Left colon (tissue), 2 donors: ENCODE results near the gene OR10G2. TPM values are rescaled to one million over a fixed set of nuclear protein-coding genes. Genes with fewer than 3 reads are reported as not detected.
"Not testable (repeated sequence)": the region's sequence is repeated elsewhere in the genome, so short reads cannot be mapped to it uniquely, and the experiment has no call there.

ENCODE experiments used
- ATAC-seq: fragments of 200-7000 bp; cut with Tn5 transposase; one replicate; pipeline ENCODE4 v1.9.1; 2020; ENCODE audit warnings: mild to moderate bottlenecking, moderate library complexity
- DNase-seq, 2 donors: peaks; one replicate each; pipeline ENCODE4 v3.0.0-alpha.2; 2020
- intact Hi-C, 2 donors: fragments of 100-400 bp; cut with DNase I in 1 of 2; cut with micrococcal nuclease in 1 of 2; formaldehyde crosslinking; loops; one replicate each; pipeline versions ENCODE4 v1.11.2 to v1.14.0; 2022; cut with DNase I, micrococcal nuclease
- long read RNA-seq: library from polyadenylated mRNA; unstranded; transcript quantifications from one replicate; pipeline ENCODE4 v2.0.0, GENCODE V29; 2021
- total RNA-seq, 2 donors: library from RNA; stranded (reverse); fragmentation: NEBNext Ultra II Directional; extraction: Animal tissue kit (Norgen Biotek cat#: 25700); gene quantifications; one replicate each; pipeline ENCODE4 v1.2.1, GENCODE V29; 2021
- donor health status: DM: no; HTN: no; CAD: no.
- donor health status: DM: yes; HTN: yes; CAD: no.

Gene OR10G2
- total RNA-seq = not detected
- long read RNA-seq = 0 reads

- no peak for ATAC-seq
- intact Hi-C loops = no loop called here
Observed at GRCh38 chr14:21634840-21635239, at the start of gene OR10G2. Gene OR10G2, minus strand, starts transcription at chr14:21634940. Its CDS starts 98 bp downstream, at chr14:21634842.

GRCh38 chr14:21680072-21680471 is 45.3 kb upstream of the OR10G2 start:
- intact Hi-C loops = no loop called here

More at GRCh38 chr14:21634840-21635239, at the start of gene OR10G2:
- no peak for DNase-seq

GRCh38 chr14:21675566-21675965 is 40.8 kb upstream of the OR10G2 start:
- intact Hi-C loops = no loop called here
- DNase-seq (no peak), ATAC-seq (no peak)

More at GRCh38 chr14:21680072-21680471, 45.3 kb upstream of the OR10G2 start:
- ATAC-seq = no peak
- no peak for DNase-seq

GRCh38 chr14:21673718-21674117 is 39.0 kb upstream of the OR10G2 start, which contains the start of gene OR4E1:
Gene OR4E1, minus strand, starts transcription at chr14:21673818. Its CDS starts 2,883 bp downstream, at chr14:21670935.
- ATAC-seq (no peak), DNase-seq (no peak)
- intact Hi-C loops = no loop called here

GRCh38 chr14:21672116-21672515 is 37.4 kb upstream of the OR10G2 start:
- intact Hi-C loops = no loop called here
- no peak for ATAC-seq
- DNase-seq = no peak

- no peak for ATAC-seq
Observed at GRCh38 chr14:21671371-21671770, 36.6 kb upstream of the OR10G2 start.

GRCh38 chr14:21669284-21669683 is 34.5 kb upstream of the OR10G2 start:
- ATAC-seq = no peak
- intact Hi-C loops = no loop called here
- DNase-seq = no peak

More at GRCh38 chr14:21671371-21671770, 36.6 kb upstream of the OR10G2 start:
- no peak for DNase-seq
- intact Hi-C loops = no loop called here

GRCh38 chr14:21668377-21668776 is 33.6 kb upstream of the OR10G2 start:
- intact Hi-C loops = no loop called here
- no peak for DNase-seq
- no peak for ATAC-seq

- DNase-seq (no peak), ATAC-seq (no peak)
- intact Hi-C loops = no loop called here
Observed at GRCh38 chr14:21656980-21657379, 22.2 kb upstream of the OR10G2 start.

- ATAC-seq (no peak), DNase-seq (no peak)
- intact Hi-C loops = no loop called here
Observed at GRCh38 chr14:21654215-21654614, 19.5 kb upstream of the OR10G2 start.

GRCh38 chr14:21653331-21653885 is 18.7 kb upstream of the OR10G2 start, which contains the start of gene OR4E2:
Gene OR4E2, plus strand, starts transcription at chr14:21653835. Its CDS starts 11,248 bp downstream, at chr14:21665083.
- DNase-seq (no peak), ATAC-seq (peak; percentile 94)
- intact Hi-C loops = no loop called here

- intact Hi-C loops = no loop called here
- DNase-seq = peak; percentile 22 to 44
- ATAC-seq = peak; percentile 91
Observed at GRCh38 chr14:21652209-21652808, 17.6 kb upstream of the OR10G2 start.

GRCh38 chr14:21647380-21647779 is 12.6 kb upstream of the OR10G2 start:
- intact Hi-C loops = no loop called here
- no peak for DNase-seq
- ATAC-seq = no peak

GRCh38 chr14:21643407-21643806 is 8.7 kb upstream of the OR10G2 start:
- ATAC-seq (no peak), DNase-seq (no peak)
- intact Hi-C loops = no loop called here

- DNase-seq (no peak), ATAC-seq (no peak)
- intact Hi-C loops = no loop called here
Observed at GRCh38 chr14:21642683-21643082, 7.9 kb upstream of the OR10G2 start.

- intact Hi-C loops = no loop called here
- DNase-seq (no peak), ATAC-seq (no peak)
Observed at GRCh38 chr14:21631084-21631483, 3.7 kb downstream of the OR10G2 start.

GRCh38 chr14:21630503-21630902 is 4.2 kb downstream of the OR10G2 start:
- ATAC-seq, intact Hi-C loops, DNase-seq: not testable (repeated sequence)

GRCh38 chr14:21626491-21627230 is 8.1 kb downstream of the OR10G2 start:
- intact Hi-C loops = no loop called here
- DNase-seq (no peak), ATAC-seq (no peak)

- ATAC-seq = no peak
- intact Hi-C loops = no loop called here
- no peak for DNase-seq
Observed at GRCh38 chr14:21617614-21618013, 17.1 kb downstream of the OR10G2 start.

GRCh38 chr14:21614240-21614639 is 20.5 kb downstream of the OR10G2 start:
- no peak for DNase-seq
- ATAC-seq = no peak
- intact Hi-C loops = no loop called here
